GM23338 (cell line): Measurements from ENCODE around the gene ADCY3. TPM values are rescaled to one million over a fixed set of nuclear protein-coding genes. Genes with fewer than 3 reads are reported as not detected.
A peak's percentile ranks its signal among the peaks of the same experiment; 100 is the strongest.

ENCODE experiments used
- ATAC-seq: fragments of 200-7000 bp; cut with Tn5 transposase; 3 replicates; pipeline ENCODE4 v1.9.1; 2020
- DNase-seq: peaks from one replicate; pipeline ENCODE4 v3.0.0-alpha.2; 2015; ENCODE audit warnings: low spot score
- H2AFZ ChIP-seq: fragments of 200-600 bp; sonication (generic); 2 replicates; pipeline ENCODE4 v1.8.0; 2016; ENCODE audit warnings: antibody characterized with exemption, mild to moderate bottlenecking, moderate library complexity
- H3F3A ChIP-seq: fragments of 200-600 bp; sonication (generic); replicated peaks from 2 replicates; pipeline ENCODE4 v1.8.0; 2017; ENCODE audit warnings: antibody characterized with exemption, mixed run types, low read depth
- H3K27ac ChIP-seq: fragments of 200-600 bp; sonication (generic); 2 replicates; pipeline ENCODE4 v1.6.1; 2016; ENCODE audit warnings: low read depth
- H3K27me3 ChIP-seq: fragments of 200-600 bp; sonication (generic); 2 replicates; pipeline ENCODE4 v1.8.0; 2016; ENCODE audit warnings: mild to moderate bottlenecking, mixed run types, moderate library complexity; ENCODE audit not compliant: insufficient read depth
- H3K36me3 ChIP-seq: fragments of 200-600 bp; sonication (generic); 2 replicates; pipeline ENCODE4 v1.8.0; 2016; ENCODE audit warnings: mild to moderate bottlenecking; ENCODE audit not compliant: insufficient read depth
- H3K4me1 ChIP-seq: fragments of 200-600 bp; sonication (generic); 2 replicates; pipeline ENCODE4 v1.8.0; 2016; ENCODE audit warnings: mild to moderate bottlenecking, moderate library complexity; ENCODE audit not compliant: insufficient read depth
- H3K4me2 ChIP-seq: fragments of 200-600 bp; sonication (generic); 2 replicates; pipeline ENCODE4 v1.7.1; 2017; ENCODE audit warnings: mixed run types
- H3K4me3 ChIP-seq: fragments of 200-600 bp; sonication (generic); 2 replicates; pipeline ENCODE4 v1.6.1; 2016; ENCODE audit warnings: mixed run types
- H3K79me2 ChIP-seq: fragments of 200-600 bp; sonication (generic); replicated peaks from 2 replicates; pipeline ENCODE4 v1.8.0; 2017; ENCODE audit warnings: mild to moderate bottlenecking; ENCODE audit not compliant: insufficient read depth
- H3K9me2 ChIP-seq: fragments of 200-600 bp; sonication (generic); 2 replicates; pipeline ENCODE4 v1.8.0; 2017; ENCODE audit not compliant: insufficient read depth
- H4K20me1 ChIP-seq: fragments of 200-600 bp; sonication (generic); replicated peaks from 2 replicates; pipeline ENCODE4 v1.8.0; 2017; ENCODE audit warnings: mild to moderate bottlenecking; ENCODE audit not compliant: insufficient read depth
- H3K27ac Mint-ChIP-seq: 2 replicates; pipeline ENCODE4 v1.8.0; 2020; ENCODE audit warnings: inconsistent platforms, mild to moderate bottlenecking, moderate library complexity, mixed read lengths
- H3K27me3 Mint-ChIP-seq: 3 replicates; pipeline ENCODE4 v1.8.0; 2022; ENCODE audit warnings: low read depth, mild to moderate bottlenecking, moderate library complexity, mixed read lengths, inconsistent platforms; ENCODE audit not compliant: insufficient read depth, poor library complexity
- H3K36me3 Mint-ChIP-seq: 3 replicates; pipeline ENCODE4 v1.8.0; 2021; ENCODE audit warnings: low read depth, mild to moderate bottlenecking, inconsistent platforms, moderate library complexity, mixed read lengths
- H3K4me1 Mint-ChIP-seq: 3 replicates; pipeline ENCODE4 v1.8.0; 2020; ENCODE audit warnings: mild to moderate bottlenecking, inconsistent platforms, mixed read lengths
- H3K4me3 Mint-ChIP-seq: 3 replicates; pipeline ENCODE4 v1.8.0; 2021; ENCODE audit warnings: moderate library complexity, mild to moderate bottlenecking, inconsistent platforms, mixed read lengths
- H3K9me3 Mint-ChIP-seq: 3 replicates; pipeline ENCODE4 v1.8.0; 2020; ENCODE audit warnings: moderate library complexity, mild to moderate bottlenecking, inconsistent platforms, mixed read lengths
- CTCF ChIP-seq, 2 experiments: fragments of 200-600 bp in 1 of 2; sonication (generic) in 1 of 2; conservative IDR thresholded peaks; 2 replicates each; pipeline versions ENCODE4 v1.5.1 to v1.6.1; 2016 to 2017; ENCODE audit warnings: antibody characterized with exemption in 2 of 2, low read depth in 2 of 2, mild to moderate bottlenecking in 2 of 2, moderate library complexity in 1 of 2
- ETS1 ChIP-seq: IDR thresholded peaks from 2 replicates; pipeline ENCODE4 v1.6.1; 2016; ENCODE audit warnings: antibody characterized with exemption
- EZH2 ChIP-seq: fragments of 200-600 bp; sonication (generic); IDR thresholded peaks from one replicate; pipeline ENCODE4 v1.8.0; 2017; ENCODE audit warnings: antibody characterized with exemption, mild to moderate bottlenecking, low read depth; ENCODE audit not compliant: unreplicated experiment
- EZH2phosphoT487 ChIP-seq: fragments of 200-600 bp; sonication (generic); IDR thresholded peaks from one replicate; pipeline ENCODE4 v1.8.1; 2018; ENCODE audit warnings: antibody characterized with exemption; ENCODE audit not compliant: unreplicated experiment
- JUNB ChIP-seq: IDR thresholded peaks from one replicate; pipeline ENCODE4 v1.6.1; 2016; ENCODE audit warnings: antibody characterized with exemption; ENCODE audit not compliant: unreplicated experiment
- NANOG ChIP-seq: IDR thresholded peaks from 2 replicates; pipeline ENCODE4 v1.6.1; 2016; ENCODE audit warnings: antibody characterized with exemption, borderline replicate concordance
- POLR2AphosphoS5 ChIP-seq: IDR thresholded peaks from 2 replicates; pipeline ENCODE4 v1.6.1; 2016; ENCODE audit warnings: antibody characterized with exemption, low read depth
- REST ChIP-seq: IDR thresholded peaks from one replicate; pipeline ENCODE4 v1.6.1; 2018; ENCODE audit warnings: antibody characterized with exemption; ENCODE audit not compliant: unreplicated experiment
- ZNF331 ChIP-seq: fragments of 250-450 bp; sonication (Bioruptor Pico); IDR thresholded peaks from 2 replicates; pipeline ENCODE4 v1.5.0; 2020; ENCODE audit warnings: low read depth, mild to moderate bottlenecking, moderate library complexity
- ZNF462 ChIP-seq: fragments of 250-450 bp; sonication (Bioruptor Pico); IDR thresholded peaks from 2 replicates; pipeline ENCODE4 v1.5.0; 2020; ENCODE audit warnings: mild to moderate bottlenecking, moderate library complexity
- polyA plus RNA-seq: library from polyadenylated mRNA; unstranded; fragments of >200 nt; fragmentation: Nextera tagmentation; extraction: Ambion mirVana; gene quantifications from 2 replicates; pipeline ENCODE4 v1.2.1, GENCODE V29; 2016
- total RNA-seq: library from RNA; depleted of rRNA; stranded (reverse); fragments of >200 nt; shearing (Covaris generic); gene quantifications from 2 replicates; pipeline ENCODE4 v1.2.3, GENCODE V29; 2014

ADCY3 gene
- total and polyA plus RNA-seq, 2 experiments from 2014 or later = 9.7 to 32.4 TPM

- Histone ChIP-seq H4K20me1 (no peaks in the 10 kb centered on the region; the same call in 1 of the 2 replicates), H3K36me3 (peaks cover 9% of the 10 kb centered on the region), H3K27me3 (no peaks in the 10 kb centered on the region), H3K4me1 (no peaks in the 10 kb centered on the region), H3K4me2 (no peak overlapping the region), H3K27ac (no peak overlapping the region), H3K4me3 (no peak overlapping the region), H3K79me2 (no peaks in the 10 kb centered on the region; the same call in 1 of the 2 replicates), H2AFZ (no peak overlapping the region), H3F3A (no peaks in the 10 kb centered on the region), H3K9me2 (no peaks in the 10 kb centered on the region)
- peak; percentile 73 for ATAC-seq
- Mint-ChIP-seq H3K27ac (no peak overlapping the region), H3K9me3 (peaks cover 35% of the 10 kb centered on the region), H3K27me3 (peaks cover 11% of the 10 kb centered on the region), H3K4me3 (no peak overlapping the region), H3K4me1 (peaks cover 10% of the 10 kb centered on the region), H3K36me3 (peaks cover 62% of the 10 kb centered on the region)
- no peak for TF ChIP-seq POLR2AphosphoS5
- TF ChIP-seq JUNB = no peak
- TF ChIP-seq ETS1 = no peak
- TF ChIP-seq EZH2phosphoT487 = no peak
- no peak for TF ChIP-seq REST
- TF ChIP-seq NANOG = no peak
- TF ChIP-seq ZNF331 (CRISPR knock-in tag) = no peak
- TF ChIP-seq EZH2 = no peak
- TF ChIP-seq CTCF (conservative IDR thresholded peaks at IDR 0.05; ENCODE audit: low read depth in 2 of 2) = no peak
- TF ChIP-seq ZNF462 = no peak
- no peak for DNase-seq
Measured at GRCh38 chr2:24898122-24899109, 21.6 kb downstream of the ADCY3 start.
